ENCODE results near the gene HOXD10. TPM values are rescaled to one million over a fixed set of nuclear protein-coding genes. Genes with fewer than 3 reads are reported as not detected.

The HOXD10 gene
- polyA plus RNA-seq, 3 donors: 0.02 to 0.76 (median 0.45) TPM

DNA sequence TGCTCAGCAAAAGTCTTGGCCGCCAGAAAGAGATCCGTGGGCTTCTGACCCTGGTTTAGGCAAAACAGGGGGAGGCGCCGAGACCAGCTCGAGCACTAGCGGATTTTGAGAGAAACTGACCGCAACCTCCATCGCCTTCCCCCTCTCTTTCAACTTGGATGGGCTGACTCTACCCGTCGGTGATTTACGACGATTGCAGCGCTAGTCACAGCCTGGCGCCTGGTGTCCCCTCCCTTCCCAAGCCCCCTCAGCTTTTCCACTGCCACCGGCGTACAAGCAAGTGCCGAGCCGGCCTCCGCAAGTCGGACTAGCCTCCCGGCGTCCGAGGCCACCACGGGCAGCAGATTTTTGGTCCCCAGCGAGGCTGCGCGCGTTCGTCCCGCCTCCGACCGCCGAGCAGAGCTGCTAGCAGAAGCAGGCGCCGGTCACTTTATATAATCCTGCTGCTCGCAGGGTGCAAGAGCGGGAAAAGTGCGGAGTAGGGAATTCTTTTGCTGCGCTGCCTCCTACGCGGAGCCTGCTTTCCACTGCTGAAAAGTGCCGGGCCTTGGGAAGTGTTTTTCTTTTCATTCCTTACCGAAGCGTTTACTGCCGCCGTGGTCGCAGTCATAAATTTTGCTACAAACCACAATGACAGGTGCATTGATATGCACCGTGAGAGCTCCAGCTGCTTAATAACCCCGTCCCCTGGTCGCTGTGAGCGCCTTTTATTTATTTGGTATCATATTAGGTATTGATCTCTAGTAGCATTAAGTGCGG is 48.2 kb downstream of the HOXD10 start:
- 8 to 30% (median 21%) methylated on average over 52 of the region's 52 CpGs for WGBS, 3 donors
- no peak overlapping the region for H3K27ac ChIP-seq (ENCODE audit: low read depth, low read length)

DNA sequence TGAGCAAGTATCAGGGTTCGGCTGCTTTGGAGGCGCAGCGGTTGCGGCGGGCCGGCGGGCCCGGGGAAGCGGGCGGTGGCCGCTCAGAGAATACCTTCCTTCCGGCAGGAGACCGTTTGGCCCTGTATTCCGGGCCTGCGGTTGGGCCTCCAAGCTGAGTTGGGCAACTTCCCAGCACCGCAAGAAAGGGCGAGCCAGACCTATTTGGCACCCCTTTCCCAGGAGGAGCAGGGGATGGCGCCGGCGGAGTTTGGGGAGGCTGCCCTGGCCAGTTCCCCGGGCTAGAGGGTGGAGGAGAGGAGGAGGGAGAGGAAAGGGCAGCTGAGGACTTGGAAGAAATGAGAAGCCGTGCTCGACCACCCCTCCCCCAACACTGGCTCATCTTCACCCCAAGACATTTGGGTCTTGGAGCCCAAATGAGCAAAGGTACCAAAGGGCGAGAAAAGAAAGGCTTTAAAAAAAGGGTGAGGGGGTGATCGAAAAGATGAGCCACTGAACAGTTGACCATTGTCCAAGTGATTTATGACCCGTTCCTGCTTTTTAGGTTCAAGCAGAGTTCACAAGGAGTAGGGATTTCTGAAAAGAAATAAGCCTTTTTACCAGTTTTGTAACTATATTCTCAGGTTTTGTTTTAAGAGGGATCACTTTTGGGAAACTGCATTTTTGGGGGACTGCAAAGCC is 48.9 kb downstream of the HOXD10 start:
- 12 to 28% (median 23%) methylated on average over 26 of the region's 26 CpGs for WGBS, 3 donors

DNA sequence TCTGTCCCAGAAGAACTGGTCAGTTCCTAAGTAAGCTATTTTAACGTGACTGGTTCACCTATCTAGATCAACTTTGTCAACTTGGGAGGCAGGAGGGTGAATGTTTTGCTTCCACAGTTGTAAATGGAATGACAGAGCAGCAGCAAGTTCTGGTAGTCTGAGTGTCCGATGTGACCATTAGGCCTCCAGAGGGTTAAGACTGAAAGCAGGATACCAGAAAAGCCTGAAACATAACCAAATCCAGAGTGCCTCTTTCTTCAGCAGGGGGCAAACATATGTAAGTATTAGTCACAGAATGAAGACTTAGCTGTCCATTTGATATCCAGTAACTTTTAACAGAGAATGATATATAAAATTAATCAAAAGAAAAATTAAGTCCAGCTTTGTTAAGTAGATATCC is 49.7 kb downstream of the HOXD10 start:
- 20 to 48% (median 34%) methylated on average over 2 of the region's 2 CpGs for WGBS, 3 donors
- no peak overlapping the region for H3K27ac ChIP-seq (ENCODE audit: low read depth, low read length)

More for the DNA sequence above, 48.9 kb downstream of the HOXD10 start:
- no peak overlapping the region for H3K27ac ChIP-seq (ENCODE audit: low read depth, low read length)

DNA sequence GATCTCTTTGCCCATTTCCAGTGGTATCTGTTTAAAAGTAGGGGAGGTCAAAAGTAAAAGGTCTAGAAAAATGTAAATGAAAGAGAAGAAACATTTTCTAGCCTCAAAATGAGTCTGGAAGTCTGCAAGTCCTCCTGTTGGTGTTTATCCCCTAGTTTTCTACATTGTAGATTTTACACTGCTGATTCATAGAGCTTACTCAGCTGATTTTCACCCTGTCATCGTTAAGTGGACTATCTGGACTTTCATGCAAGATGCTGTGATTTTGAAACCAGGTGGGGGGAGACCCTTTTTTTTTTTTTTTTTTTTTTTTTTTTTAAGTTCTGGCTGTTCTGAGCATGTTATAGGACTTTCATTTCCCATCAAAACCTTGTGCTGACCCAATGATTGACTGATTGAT is 50.8 kb downstream of the HOXD10 start:
- WGBS, 3 donors: 63 to 71% (median 69%) methylated on average over 1 of the region's 1 CpG
- H3K27ac ChIP-seq (ENCODE audit: low read depth, low read length): no peak overlapping the region

DNA sequence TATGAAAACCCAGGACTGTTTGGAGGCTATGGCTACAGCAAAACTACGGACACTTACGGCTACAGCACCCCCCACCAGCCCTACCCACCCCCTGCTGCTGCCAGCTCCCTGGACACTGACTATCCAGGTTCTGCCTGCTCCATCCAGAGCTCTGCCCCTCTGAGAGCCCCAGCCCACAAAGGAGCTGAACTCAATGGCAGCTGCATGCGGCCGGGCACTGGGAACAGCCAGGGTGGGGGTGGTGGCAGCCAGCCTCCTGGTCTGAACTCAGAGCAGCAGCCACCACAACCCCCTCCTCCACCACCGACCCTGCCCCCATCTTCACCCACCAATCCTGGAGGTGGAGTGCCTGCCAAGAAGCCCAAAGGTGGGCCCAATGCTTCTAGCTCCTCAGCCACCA is 52.6 kb downstream of the HOXD10 start:
- no peak overlapping the region for H3K27ac ChIP-seq (ENCODE audit: low read depth, low read length)
- 60 to 87% (median 83%) methylated on average over 5 of the region's 5 CpGs for WGBS, 3 donors

Other genes starting within 250 kb of the HOXD10 start
- gene LNPK, start 114.5 kb upstream of the HOXD10 start, polyA plus RNA-seq: 10 to 100 TPM in 1 of 3 donors, 1 to 10 TPM in 2; 2.2 to 14.1 (median 7.5) TPM
- not detected for gene EVX2, start 32.8 kb upstream of the HOXD10 start, polyA plus RNA-seq
- gene HOXD13, start 24.1 kb upstream of the HOXD10 start, polyA plus RNA-seq: under 1 TPM in 1 of 3 donors, not detected in 2; 0.51 TPM
- not detected for gene HOXD12, start 17.0 kb upstream of the HOXD10 start, polyA plus RNA-seq
- under 1 TPM in 2 of 3 donors, not detected in 1; 0.05 to 0.59 TPM for gene HOXD11, start 9.5 kb upstream of the HOXD10 start, polyA plus RNA-seq
- 1 to 10 TPM in 2 of 3 donors, under 1 TPM in 1; 0.36 to 5.3 (median 3.0) TPM for gene HOXD9, start 5.9 kb downstream of the HOXD10 start, polyA plus RNA-seq
- 1 to 10 TPM in 2 of 3 donors, under 1 TPM in 1; 0.84 to 8.8 (median 6.3) TPM for gene HOXD8, start 12.9 kb downstream of the HOXD10 start, polyA plus RNA-seq
- gene HOXD4, start 34.8 kb downstream of the HOXD10 start, polyA plus RNA-seq: 1 to 10 TPM in 2 of 3 donors, under 1 TPM in 1; 0.79 to 3.8 (median 2.5) TPM
- gene HOXD3, start 40.5 kb downstream of the HOXD10 start, polyA plus RNA-seq: 1 to 10 TPM in 2 of 3 donors, under 1 TPM in 1; 0.22 to 3.3 (median 2.0) TPM
- gene HOXD1, start 71.9 kb downstream of the HOXD10 start, polyA plus RNA-seq: under 1 TPM; 0.14 to 0.83 (median 0.45) TPM
- 10 to 100 TPM; 25.4 to 27.0 (median 26.1) TPM for gene MTX2, start 152.7 kb downstream of the HOXD10 start, polyA plus RNA-seq